ENCODE data around the gene BEST1. TPM values are rescaled to one million over a fixed set of nuclear protein-coding genes. Genes with fewer than 3 reads are reported as not detected.

Gene BEST1
- total and polyA plus RNA-seq, 12 donors = 0.39 to 4.9 (median 1.5) TPM

DNA sequence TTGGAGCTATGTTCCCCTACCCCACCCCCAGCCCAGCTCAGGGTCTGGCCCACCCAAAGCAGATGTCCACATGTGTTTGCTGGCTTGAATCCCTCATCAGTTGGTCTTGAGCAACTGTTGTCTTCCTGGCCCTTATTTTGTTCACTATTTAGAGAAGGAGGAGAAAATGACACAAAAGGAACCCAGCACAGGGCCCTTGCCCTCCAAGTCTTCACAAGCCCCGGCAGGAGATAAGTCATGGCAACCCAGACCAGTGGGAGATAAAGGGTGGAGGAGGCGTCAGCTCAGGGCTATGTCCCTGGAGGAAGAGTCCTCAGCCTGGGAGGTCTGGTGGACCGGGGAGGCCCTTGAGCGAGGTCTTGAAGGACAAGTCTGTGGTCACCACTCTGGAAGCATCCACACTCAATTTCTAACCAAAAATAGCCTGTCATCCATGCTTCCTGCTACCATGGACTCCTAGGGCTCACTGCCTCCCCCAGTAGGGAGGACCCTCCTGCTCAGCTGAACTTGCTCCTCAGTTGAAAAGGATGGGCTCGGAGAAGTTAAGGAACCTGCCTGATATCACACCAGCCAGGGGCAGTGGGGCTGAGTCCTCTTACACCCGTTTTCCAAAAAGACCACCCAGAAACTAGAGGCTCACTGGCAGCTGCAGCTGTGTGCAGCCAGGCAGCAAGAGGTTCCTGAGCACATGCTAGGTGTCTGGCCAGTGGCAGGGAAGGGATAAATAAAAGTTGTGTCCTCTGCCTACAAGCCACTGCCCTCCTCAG lies 31.0 kb upstream of the BEST1 start:
- WGBS, 2 donors = 71 to 77% methylated on average over 6 of the region's 6 CpGs
- Histone ChIP-seq H3K9me3 (no peaks in the 10 kb centered on the region), H3K27ac (peak overlapping the region in 9 of 10 donors; percentile 42 to 88 (median 83)), H3K4me1 (peaks cover 13 to 67% (median 47%) of the 10 kb centered on the region in 9 donors), H3K4me3 (no peak overlapping the region), H3K27me3 (peaks cover 0 to 13% (median 0%) of the 10 kb centered on the region in 7 donors), H3K36me3 (no peaks in the 10 kb centered on the region)
- TF ChIP-seq, protein P1, sequence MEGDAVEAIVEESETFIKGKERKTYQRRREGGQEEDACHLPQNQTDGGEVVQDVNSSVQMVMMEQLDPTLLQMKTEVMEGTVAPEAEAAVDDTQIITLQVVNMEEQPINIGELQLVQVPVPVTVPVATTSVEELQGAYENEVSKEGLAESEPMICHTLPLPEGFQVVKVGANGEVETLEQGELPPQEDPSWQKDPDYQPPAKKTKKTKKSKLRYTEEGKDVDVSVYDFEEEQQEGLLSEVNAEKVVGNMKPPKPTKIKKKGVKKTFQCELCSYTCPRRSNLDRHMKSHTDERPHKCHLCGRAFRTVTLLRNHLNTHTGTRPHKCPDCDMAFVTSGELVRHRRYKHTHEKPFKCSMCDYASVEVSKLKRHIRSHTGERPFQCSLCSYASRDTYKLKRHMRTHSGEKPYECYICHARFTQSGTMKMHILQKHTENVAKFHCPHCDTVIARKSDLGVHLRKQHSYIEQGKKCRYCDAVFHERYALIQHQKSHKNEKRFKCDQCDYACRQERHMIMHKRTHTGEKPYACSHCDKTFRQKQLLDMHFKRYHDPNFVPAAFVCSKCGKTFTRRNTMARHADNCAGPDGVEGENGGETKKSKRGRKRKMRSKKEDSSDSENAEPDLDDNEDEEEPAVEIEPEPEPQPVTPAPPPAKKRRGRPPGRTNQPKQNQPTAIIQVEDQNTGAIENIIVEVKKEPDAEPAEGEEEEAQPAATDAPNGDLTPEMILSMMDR (IDR thresholded peaks at IDR 0.05) = no peak
- DNase-seq (no peak), ATAC-seq (peak in 1 of 8 donors; percentile 6)
- intact Hi-C loops (cut with DNase I) = no loop called here

DNA sequence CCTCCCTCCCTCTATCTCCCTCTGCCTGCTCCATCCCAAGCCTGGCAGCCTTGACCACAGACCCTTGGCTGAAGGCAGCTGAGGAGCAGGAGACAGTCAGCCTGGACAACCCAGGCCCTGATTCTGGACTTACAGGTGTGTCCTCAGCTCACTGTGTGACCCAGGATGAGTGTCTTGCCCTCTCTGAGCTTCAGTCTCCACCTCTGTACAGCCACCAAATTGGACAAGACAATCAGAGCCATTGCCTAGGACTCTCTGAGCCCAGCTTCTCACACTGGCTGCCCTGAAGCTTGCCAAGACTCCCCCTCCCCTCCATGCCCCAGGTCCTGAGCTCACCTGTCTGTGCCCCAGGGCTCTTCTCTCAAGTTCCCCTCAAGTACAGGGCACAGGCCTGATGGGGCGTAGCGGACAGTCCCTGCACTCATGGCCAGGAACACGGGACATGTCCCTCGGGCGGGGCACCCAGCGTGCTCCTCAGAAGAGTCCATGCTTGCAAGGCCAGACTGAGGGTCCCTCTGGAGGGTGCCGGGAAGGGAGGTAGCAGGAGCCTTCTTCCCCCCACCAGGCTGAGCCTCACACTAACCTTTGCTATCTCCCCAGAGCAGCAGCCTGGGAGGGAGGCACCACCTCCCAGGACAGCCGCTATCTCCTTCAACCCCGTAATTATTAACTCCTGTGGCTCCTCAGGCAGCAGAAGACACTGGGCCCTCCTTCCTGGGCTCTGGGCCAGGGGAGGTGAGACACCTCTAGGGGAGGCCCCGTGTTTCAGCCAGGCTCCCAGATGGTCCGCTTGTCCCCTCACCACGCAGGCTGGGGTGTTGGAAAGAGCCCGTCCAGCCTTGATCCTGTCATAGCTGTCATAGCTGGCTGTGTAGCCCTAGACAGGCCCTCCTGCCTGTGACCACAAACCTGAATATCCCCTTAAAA lies 30.2 kb upstream of the BEST1 start:
- Histone ChIP-seq H3K36me3 (no peaks in the 10 kb centered on the region), H3K27ac (peak overlapping the region in 9 of 10 donors; percentile 42 to 88 (median 83)), H3K27me3 (peaks cover 0 to 13% (median 0%) of the 10 kb centered on the region in 7 donors), H3K9me3 (no peaks in the 10 kb centered on the region), H3K4me1 (peaks cover 13 to 70% (median 51%) of the 10 kb centered on the region in 9 donors), H3K4me3 (no peak overlapping the region)
- ATAC-seq = no peak
- peak in 1 of 2 donors; percentile 2 for DNase-seq
- TF ChIP-seq, protein P1 (IDR thresholded peaks at IDR 0.05) = no peak
- 83% methylated on average over 13 of the region's 13 CpGs for WGBS, 2 donors
- intact Hi-C loops (cut with DNase I) = no loop called here

DNA sequence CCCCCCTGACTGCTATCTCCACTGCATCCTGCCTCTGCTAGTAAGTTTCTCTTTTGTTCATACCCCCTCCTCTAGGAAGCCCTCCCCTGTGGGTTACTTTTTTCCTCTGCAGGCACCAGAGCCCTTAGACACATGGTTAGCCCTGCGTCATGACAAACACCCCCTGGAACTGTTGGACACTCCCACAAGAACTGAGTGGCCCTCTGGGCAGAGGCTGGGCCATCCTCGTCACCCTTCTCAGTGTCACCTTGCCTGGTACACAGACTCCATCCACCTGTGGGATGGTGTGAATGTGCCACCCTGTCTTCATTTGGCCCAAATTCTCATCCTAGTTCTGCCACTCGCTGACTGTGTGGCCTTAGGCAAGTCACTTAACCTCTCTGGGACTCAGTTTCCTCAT lies 28.7 kb upstream of the BEST1 start:
- peak overlapping the region in 7 of 10 donors; percentile 85 to 89 (median 86) for H3K27ac ChIP-seq
- peaks cover 13 to 70% (median 51%) of the 10 kb centered on the region in 9 donors for H3K4me1 ChIP-seq
- no peaks in the 10 kb centered on the region for H3K36me3 ChIP-seq
- peak in 1 of 2 donors; percentile 5 for DNase-seq
- H3K4me3 ChIP-seq = no peak overlapping the region
- WGBS, 2 donors = 93 to 97% methylated on average over 3 of the region's 3 CpGs
- intact Hi-C loops (cut with DNase I) = no loop called here
- ATAC-seq = no peak
- no peaks in the 10 kb centered on the region for H3K9me3 ChIP-seq
- TF ChIP-seq, protein P1 (IDR thresholded peaks at IDR 0.05) = no peak
- peaks cover 0 to 11% (median 0%) of the 10 kb centered on the region in 7 donors for H3K27me3 ChIP-seq

DNA sequence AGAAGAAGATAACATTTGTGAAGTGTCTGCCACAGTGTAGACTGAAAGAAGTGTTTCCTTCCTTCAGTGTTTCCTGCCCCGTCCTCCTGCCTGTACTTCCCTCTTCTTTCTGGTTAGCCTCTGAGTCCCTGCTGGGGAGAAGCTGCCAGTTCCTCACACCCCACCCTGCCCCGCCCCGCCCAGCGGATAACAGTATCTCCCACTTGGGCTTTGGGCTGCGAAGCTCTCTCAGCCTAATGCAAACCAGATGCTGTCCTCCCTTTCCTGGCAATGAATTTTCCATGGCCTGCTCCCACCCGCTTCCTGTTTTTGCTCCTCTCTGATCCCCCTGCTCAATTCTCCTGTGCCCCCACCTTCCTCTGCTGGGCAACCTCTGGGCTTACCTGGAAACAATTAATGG lies 27.6 kb upstream of the BEST1 start:
- 16 to 26% methylated on average over 6 of the region's 6 CpGs for WGBS, 2 donors
- TF ChIP-seq, protein P1 (IDR thresholded peaks at IDR 0.05) = no peak

More for the DNA sequence above, 27.6 kb upstream of the BEST1 start:
- Histone ChIP-seq H3K27ac (peak overlapping the region; percentile 78 to 89 (median 86)), H3K4me1 (peaks cover 13 to 64% (median 51%) of the 10 kb centered on the region in 9 donors), H3K9me3 (no peaks in the 10 kb centered on the region), H3K4me3 (no peak overlapping the region), H3K36me3 (no peaks in the 10 kb centered on the region), H3K27me3 (peaks cover 0 to 4% (median 0%) of the 10 kb centered on the region in 7 donors)
- peak; percentile 69 to 82 (median 80) for ATAC-seq
- DNase-seq = peak; percentile 74 to 89
- intact Hi-C loops (cut with DNase I) = no loop called here

Measured in heart right ventricle (tissue), 16 donors.